HG03460 (cell line): ENCODE results near the gene UROC1.

Experiments
- ATAC-seq: cut with Tn5 transposase; IDR thresholded peaks from one replicate; pipeline ENCODE4 v1.9.1; 2021; ENCODE audit not compliant: unreplicated experiment

UROC1 gene

DNA sequence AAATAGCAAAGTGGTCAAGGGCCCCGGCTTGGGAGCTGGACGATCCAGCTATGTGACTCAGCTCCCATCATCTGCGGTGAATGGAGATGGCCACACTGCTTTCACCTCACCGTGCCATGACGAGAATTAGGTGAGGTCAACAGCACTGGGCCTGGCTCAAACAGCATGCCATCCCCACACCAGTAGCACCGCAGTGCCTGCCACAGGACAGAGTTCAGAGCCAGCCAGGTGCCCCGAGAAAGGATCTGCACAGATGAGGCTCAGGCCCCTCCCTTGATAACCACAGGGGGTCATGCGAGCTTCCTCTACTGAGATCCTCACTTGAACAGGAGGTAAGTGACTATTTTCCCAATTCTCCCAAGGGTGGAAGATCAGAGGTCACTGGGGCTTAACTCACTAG, 71.3 kb downstream of the UROC1 start:
- ATAC-seq = no peak

DNA sequence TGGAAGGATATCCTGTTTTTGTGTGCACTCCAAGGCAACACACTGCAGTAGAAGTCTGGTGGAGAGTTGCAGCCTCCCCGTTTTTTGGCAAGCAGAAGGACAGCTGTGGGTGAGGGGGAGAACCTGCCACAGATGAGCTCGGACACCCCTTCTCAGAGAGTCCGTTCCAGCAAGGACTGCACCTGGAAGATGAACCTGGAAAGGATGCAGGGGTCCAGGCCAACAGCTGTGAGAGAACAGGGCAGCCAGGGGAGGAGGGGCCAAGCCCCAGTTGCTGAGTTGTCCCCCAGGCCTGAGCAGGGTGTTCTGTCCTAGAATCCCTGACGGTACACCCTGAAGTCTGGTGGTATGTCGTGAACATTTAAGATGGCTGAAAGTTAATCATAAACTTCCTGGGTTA, 72.1 kb downstream of the UROC1 start:
- ATAC-seq = no peak

- ATAC-seq = no peak
Measured at GRCh38 chr3:126442856-126443242, 74.7 kb downstream of the UROC1 start.

DNA sequence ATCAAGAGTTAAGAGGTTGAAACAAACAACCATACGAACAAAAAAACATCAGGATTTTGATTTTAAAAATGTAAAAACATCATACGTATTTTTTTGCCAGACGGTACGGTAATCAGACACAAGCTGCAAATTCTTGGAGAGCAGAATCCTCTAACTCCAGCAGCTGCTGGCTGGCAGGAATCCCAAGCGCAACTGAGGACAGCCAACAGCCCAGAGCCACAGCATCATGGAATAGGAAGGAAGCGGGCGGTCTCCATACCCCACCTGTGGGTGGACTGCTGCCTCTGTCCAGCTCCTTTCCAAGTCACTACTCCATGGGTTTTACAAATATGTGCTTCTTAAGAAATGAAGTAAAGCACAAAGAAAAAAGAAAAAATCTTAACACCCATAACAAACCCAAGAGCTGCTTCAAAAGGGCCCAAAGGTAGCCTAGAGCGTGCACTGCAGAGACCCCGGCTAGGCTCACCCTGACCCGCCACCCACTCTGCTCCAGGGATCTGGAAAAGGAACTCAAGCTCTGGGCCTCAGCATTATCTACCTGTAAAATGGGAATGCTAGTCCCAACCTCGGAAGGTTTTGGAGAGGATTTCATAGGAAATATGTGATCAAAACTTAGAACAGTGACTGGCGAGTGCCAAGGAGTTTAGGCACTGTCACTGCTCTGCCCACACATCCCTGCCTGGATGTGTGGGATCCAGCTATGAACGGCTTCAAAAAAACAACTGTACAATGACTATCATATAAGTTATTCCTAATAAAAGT, 75.3 kb downstream of the UROC1 start:
- no peak for ATAC-seq

GRCh38 chr3:126441256-126441880, 76.2 kb downstream of the UROC1 start:
- ATAC-seq = no peak

DNA sequence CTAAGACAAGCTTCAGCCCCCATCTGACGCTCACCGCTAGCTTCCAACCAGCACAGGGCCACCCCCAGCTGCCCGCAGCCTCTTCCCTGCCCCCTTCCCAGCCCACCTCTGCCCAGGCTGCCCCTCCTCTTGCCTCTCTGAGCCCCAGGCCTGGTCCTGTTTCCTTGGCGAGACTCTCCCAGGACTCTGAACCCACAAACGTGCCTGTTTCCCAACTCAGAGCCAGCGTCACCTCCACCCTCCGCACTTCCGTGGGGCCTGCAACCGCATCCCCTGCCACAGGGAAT, 76.9 kb downstream of the UROC1 start:
- ATAC-seq = no peak

DNA sequence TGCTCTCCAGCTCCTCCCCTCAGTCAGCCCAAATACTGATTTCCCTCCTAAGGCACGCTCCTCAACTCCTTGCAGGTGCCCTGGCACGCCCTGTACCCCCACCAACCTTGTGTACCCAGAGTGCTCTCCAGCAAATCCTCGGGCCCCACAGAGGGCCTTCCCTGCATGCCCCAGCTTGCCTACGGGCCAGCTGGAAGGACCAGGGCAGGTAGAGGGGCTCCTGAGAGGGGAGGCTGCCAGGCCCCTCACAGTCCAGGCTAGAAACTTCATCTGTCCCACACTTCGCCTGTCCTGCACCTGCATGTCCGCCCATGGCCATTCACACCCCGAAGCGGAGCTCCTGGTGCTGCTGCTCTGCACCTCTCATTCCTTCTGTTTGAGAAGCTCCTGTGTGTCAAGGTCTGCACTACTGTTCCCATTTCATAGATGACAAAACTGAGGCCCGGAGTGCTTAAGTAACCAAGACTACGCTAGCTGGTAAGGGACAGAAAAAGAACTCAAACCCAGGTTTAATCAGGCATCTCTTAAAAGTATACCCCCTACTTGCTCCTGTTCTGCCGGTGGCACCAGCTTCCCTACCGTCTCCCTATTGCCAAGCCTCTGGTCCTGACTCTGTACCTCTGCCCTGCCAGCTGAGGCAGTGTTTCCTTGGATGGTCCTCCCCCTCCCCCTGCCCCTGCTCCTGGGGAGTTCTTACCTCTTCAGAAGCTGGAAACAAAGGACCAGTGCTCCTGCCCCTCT, 77.4 kb downstream of the UROC1 start:
- no peak for ATAC-seq

DNA sequence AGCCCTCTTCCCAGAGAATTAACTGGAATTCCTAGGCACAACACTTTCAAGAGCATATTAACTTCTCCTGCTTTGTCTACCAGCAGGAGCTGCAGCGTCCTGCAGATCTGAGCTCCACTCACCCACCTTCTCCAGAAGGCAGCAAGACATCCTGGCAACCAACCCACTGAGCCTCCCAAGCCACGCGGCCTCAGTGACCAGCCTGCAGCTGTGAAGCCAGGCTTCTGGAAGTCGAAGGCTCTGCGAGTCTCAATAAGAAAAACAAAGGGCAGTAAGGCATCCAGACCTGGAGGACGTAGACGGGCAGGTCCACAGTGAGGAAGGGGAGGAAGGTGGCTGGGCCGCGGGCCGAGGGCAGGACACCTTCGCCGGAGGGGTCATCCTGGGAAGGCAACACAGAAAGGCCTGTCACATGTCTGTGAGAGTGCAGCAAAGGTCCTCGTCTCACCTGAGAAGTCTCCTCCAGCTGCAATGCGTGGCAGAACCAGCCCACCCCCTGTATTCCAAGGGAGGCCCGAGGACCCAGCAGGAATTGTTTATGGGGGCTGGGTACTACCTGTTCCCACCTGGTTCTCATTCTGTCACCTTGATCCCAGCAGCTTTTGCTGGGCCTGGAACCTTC, 78.1 kb downstream of the UROC1 start:
- ATAC-seq = no peak

GRCh38 chr3:126438746-126439145, 78.8 kb downstream of the UROC1 start:
- no peak for ATAC-seq

DNA sequence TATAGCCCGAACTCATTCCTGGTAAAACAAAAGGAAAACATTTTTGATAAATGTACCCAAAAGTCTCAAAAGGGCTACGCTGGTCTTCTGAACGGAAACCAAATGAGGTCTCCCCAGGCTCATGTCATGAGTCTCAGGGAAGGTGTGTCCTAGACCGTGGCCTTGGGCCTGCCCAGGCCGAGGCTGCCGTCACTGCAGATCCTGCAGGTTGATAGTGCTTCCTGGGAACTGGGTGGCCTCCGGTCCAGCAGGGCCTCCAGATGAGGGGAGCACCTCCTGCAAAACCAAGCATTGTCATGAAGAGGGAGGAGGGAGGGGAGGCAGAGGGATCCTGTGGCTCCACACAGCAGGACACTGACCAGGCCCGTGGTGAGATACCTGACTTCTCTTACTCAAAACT, 79.4 kb downstream of the UROC1 start:
- no peak for ATAC-seq

GRCh38 chr3:126436826-126437717, 80.5 kb downstream of the UROC1 start:
- ATAC-seq = no peak

GRCh38 chr3:126435456-126436315, 81.9 kb downstream of the UROC1 start:
- ATAC-seq = no peak

DNA sequence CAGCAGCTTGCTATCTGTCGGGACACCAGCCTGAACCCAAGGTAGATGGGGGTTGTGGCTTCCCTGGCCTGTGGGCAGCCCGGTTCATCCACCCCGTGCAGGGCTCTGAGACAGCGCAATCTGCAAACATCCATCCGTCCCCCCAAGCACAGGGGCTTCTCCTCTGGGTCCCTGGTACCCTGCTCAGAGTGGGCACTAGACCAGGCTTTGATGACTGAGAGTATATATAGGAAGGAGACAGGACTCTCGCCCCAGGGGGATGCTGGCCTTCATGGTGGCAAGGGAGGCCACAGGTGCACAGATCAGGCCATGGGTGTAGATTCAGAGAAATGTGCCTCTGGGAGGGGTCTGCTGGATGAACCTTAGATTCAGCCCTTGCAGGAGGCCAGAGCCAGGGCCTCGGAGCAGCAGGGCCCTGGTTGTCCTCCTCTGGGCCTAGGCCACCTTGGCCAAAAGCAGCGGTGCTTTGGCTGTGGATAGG, 82.6 kb downstream of the UROC1 start:
- ATAC-seq = no peak

- ATAC-seq = no peak
Measured at GRCh38 chr3:126434264-126434590, 83.3 kb downstream of the UROC1 start.

GRCh38 chr3:126433496-126434263, 83.9 kb downstream of the UROC1 start:
- no peak for ATAC-seq

GRCh38 chr3:126433105-126433430, 84.5 kb downstream of the UROC1 start:
- ATAC-seq = no peak

- no peak for ATAC-seq
Measured at GRCh38 chr3:126432361-126433104, 85.0 kb downstream of the UROC1 start.
